ENCODE data around the gene CLTRN. TPM values are rescaled to one million over a fixed set of nuclear protein-coding genes. Genes with fewer than 3 reads are reported as not detected.

Gene CLTRN
- total and polyA plus RNA-seq, 2 of the 13 experiments (the other 11 are each of a cell fraction or from before 2014, with no cell fraction given), result 0.37 to 0.53 TPM

- 0 out of 2 replicates have a peak, but pooled peaks have one; percentile 78 for TF ChIP-seq ZNF101 (CRISPR knock-in tag; IDR thresholded peaks at IDR 0.05; ENCODE audit: borderline replicate concordance, low read depth)
- peak; percentile 49 for TF ChIP-seq DR1 (CRISPR knock-in tag; IDR thresholded peaks at IDR 0.05)
- TF ChIP-seq CEBPB (IDR thresholded peaks at IDR 0.05; ENCODE audit: borderline replicate concordance, low read depth, low read length), result no peak
- TF ChIP-seq KAT8 (CRISPR knock-in tag; IDR thresholded peaks at IDR 0.05), result 0 out of 2 replicates have a peak, but pooled peaks have one; percentile 17
- TF ChIP-seq ETV5 (CRISPR knock-in tag; IDR thresholded peaks at IDR 0.05; ENCODE audit: borderline replicate concordance), result peak; percentile 57; the same call in 1 of the 2 replicates
- no peak for TF ChIP-seq KLF15 (CRISPR knock-in tag; IDR thresholded peaks at IDR 0.05; ENCODE audit: borderline replicate concordance)
- 0 out of 2 replicates have a peak, but pooled peaks have one; percentile 57 for TF ChIP-seq ZNF800 (CRISPR knock-in tag; IDR thresholded peaks at IDR 0.05)
- peak; percentile 32; the same call in 1 of the 2 replicates for TF ChIP-seq ZNF350 (CRISPR knock-in tag; IDR thresholded peaks at IDR 0.05; ENCODE audit: borderline replicate concordance, low read depth)
- TF ChIP-seq ZBTB21 (CRISPR knock-in tag; IDR thresholded peaks at IDR 0.05), result peak; percentile 87
- TF ChIP-seq ZNF747 (CRISPR knock-in tag; IDR thresholded peaks at IDR 0.05; ENCODE audit: borderline replicate concordance), result 0 out of 2 replicates have a peak, but pooled peaks have one; percentile 57
- peak; percentile 97 for TF ChIP-seq NAIF1 (CRISPR knock-in tag; IDR thresholded peaks at IDR 0.05; ENCODE audit: borderline replicate concordance)
- TF ChIP-seq HINFP (CRISPR knock-in tag; IDR thresholded peaks at IDR 0.05; ENCODE audit: low read depth), result 0 out of 2 replicates have a peak, but pooled peaks have one; percentile 28
- no peak for TF ChIP-seq NFKBIZ (CRISPR knock-in tag; IDR thresholded peaks at IDR 0.05)
- TF ChIP-seq, protein P1, sequence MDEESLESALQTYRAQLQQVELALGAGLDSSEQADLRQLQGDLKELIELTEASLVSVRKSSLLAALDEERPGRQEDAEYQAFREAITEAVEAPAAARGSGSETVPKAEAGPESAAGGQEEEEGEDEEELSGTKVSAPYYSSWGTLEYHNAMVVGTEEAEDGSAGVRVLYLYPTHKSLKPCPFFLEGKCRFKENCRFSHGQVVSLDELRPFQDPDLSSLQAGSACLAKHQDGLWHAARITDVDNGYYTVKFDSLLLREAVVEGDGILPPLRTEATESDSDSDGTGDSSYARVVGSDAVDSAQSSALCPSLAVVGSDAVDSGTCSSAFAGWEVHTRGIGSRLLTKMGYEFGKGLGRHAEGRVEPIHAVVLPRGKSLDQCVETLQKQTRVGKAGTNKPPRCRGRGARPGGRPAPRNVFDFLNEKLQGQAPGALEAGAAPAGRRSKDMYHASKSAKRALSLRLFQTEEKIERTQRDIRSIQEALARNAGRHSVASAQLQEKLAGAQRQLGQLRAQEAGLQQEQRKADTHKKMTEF (CRISPR knock-in tag; IDR thresholded peaks at IDR 0.05), result no peak
- TF ChIP-seq KLF12 (CRISPR knock-in tag; IDR thresholded peaks at IDR 0.05; ENCODE audit: borderline replicate concordance), result 0 out of 2 replicates have a peak, but pooled peaks have one; percentile 42
- TF ChIP-seq, protein P2, sequence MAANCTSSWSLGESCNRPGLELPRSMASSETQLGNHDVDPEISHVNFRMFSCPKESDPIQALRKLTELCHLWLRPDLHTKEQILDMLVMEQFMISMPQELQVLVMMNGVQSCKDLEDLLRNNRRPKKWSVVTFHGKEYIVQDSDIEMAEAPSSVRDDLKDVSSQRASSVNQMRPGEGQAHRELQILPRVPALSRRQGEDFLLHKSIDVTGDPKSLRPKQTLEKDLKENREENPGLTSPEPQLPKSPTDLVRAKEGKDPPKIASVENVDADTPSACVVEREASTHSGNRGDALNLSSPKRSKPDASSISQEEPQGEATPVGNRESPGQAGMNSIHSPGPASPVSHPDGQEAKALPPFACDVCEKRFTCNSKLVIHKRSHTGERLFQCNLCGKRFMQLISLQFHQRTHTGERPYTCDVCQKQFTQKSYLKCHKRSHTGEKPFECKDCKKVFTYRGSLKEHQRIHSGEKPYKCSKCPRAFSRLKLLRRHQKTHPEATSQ (CRISPR knock-in tag; IDR thresholded peaks at IDR 0.05; ENCODE audit: borderline replicate concordance), result peak; percentile 69; the same call in 1 of the 2 replicates
- TF ChIP-seq ZNF558 (CRISPR knock-in tag; IDR thresholded peaks at IDR 0.05; ENCODE audit: borderline replicate concordance), result no peak
- TF ChIP-seq U2AF1 (optimal IDR thresholded peaks at IDR 0.05; ENCODE audit: low read depth, low read length), result no peak
- peak; percentile 80; the same call in 1 of the 2 replicates for TF ChIP-seq ZMAT3 (CRISPR knock-in tag; conservative IDR thresholded peaks at IDR 0.05)
- TF ChIP-seq HOXA3 (CRISPR knock-in tag; IDR thresholded peaks at IDR 0.05), result peak; percentile 93; the same call in 1 of the 2 replicates
- TF ChIP-seq ZNF451 (CRISPR knock-in tag; IDR thresholded peaks at IDR 0.05), result 0 out of 2 replicates have a peak, but pooled peaks have one; percentile 32
- 0 out of 2 replicates have a peak, but pooled peaks have one; percentile 32 for TF ChIP-seq ZFP90 (CRISPR knock-in tag; IDR thresholded peaks at IDR 0.05; ENCODE audit: borderline replicate concordance)
- peak; percentile 58; the same call in 1 of the 2 replicates for TF ChIP-seq DMAP1 (CRISPR knock-in tag; IDR thresholded peaks at IDR 0.05)
These were observed 10.4 kb upstream of the CLTRN start (continued) for GRCh38 chrX:15674841-15675489.

Measured in HepG2 (cell line).